Measurements from ENCODE around the gene FABP7. TPM values are rescaled to one million over a fixed set of nuclear protein-coding genes. Genes with fewer than 3 reads are reported as not detected.

Gene FABP7
- total and polyA plus RNA-seq, 8 donors = 2.8 TPM; not detected in 7

DNA sequence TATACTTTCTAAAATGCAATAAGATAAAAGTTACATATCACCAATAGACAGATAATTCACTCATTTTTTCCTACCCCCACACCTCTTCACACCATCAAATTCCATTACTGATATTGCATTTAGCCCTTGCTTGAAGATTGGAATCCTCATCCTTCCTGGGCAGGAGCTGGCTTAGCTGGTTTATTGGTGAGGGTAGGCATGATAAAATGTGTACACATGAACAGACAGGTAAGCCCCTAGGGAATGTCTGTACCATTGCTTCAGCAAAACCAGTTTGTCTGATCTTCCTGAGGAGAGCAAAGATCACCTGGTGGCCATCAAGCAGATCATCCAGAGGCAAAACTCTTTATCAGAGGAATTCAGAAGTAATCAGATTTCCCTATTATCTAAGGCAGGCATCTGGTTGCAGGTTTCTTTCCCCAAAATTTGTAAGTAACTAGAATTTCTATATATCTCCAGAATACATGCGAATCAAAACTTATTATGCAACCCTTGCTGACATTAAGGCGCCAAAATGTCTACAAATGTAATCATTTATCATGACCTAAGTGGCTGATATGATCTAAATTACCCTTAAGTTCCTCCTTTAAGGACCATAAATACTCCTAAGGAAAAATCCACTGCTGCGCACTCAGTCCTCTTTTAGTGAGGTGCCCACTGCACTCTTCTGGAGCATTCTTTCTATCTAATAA is 6.6 kb upstream of the FABP7 start:
- TF ChIP-seq POLR2A (IDR thresholded peaks at IDR 0.05) (no peak), POLR2AphosphoS5 (IDR thresholded peaks at IDR 0.05) (no peak), EP300 (IDR thresholded peaks at IDR 0.05) (no peak)
- TF ChIP-seq, protein P1, sequence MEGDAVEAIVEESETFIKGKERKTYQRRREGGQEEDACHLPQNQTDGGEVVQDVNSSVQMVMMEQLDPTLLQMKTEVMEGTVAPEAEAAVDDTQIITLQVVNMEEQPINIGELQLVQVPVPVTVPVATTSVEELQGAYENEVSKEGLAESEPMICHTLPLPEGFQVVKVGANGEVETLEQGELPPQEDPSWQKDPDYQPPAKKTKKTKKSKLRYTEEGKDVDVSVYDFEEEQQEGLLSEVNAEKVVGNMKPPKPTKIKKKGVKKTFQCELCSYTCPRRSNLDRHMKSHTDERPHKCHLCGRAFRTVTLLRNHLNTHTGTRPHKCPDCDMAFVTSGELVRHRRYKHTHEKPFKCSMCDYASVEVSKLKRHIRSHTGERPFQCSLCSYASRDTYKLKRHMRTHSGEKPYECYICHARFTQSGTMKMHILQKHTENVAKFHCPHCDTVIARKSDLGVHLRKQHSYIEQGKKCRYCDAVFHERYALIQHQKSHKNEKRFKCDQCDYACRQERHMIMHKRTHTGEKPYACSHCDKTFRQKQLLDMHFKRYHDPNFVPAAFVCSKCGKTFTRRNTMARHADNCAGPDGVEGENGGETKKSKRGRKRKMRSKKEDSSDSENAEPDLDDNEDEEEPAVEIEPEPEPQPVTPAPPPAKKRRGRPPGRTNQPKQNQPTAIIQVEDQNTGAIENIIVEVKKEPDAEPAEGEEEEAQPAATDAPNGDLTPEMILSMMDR (IDR thresholded peaks at IDR 0.05) = no peak
- no peak overlapping the region for H3K27ac ChIP-seq
- DNase-seq = no peak

GRCh38 chr6:122775975-122776374 is 3.5 kb upstream of the FABP7 start:
- Histone ChIP-seq H3K27ac (no peak overlapping the region), H3K4me3 (no peak overlapping the region), H3K9me3 (no peaks in the 10 kb centered on the region), H3K36me3 (no peaks in the 10 kb centered on the region), H3K4me1 (peaks cover 0 to 7% (median 0%) of the 10 kb centered on the region in 4 donors), H3K27me3 (peaks cover 0 to 10% (median 0%) of the 10 kb centered on the region in 3 donors)
- TF ChIP-seq, protein P1 (IDR thresholded peaks at IDR 0.05) = no peak
- TF ChIP-seq EP300 (IDR thresholded peaks at IDR 0.05) = no peak
- no peak for TF ChIP-seq POLR2A (IDR thresholded peaks at IDR 0.05)
- no peak for TF ChIP-seq POLR2AphosphoS5 (IDR thresholded peaks at IDR 0.05)
- DNase-seq = no peak
- intact Hi-C loops (cut with DNase I; ENCODE audit: low total_unique reads) = no loop called here

More for the DNA sequence above, 6.6 kb upstream of the FABP7 start:
- Histone ChIP-seq H3K36me3 (no peaks in the 10 kb centered on the region), H3K4me1 (peaks cover 0 to 10% (median 0%) of the 10 kb centered on the region in 4 donors), H3K27me3 (no peaks in the 10 kb centered on the region), H3K4me3 (no peak overlapping the region), H3K9me3 (no peaks in the 10 kb centered on the region)
- 79 to 93% (median 89%) methylated on average over 3 of the region's 3 CpGs for WGBS, 5 donors
- intact Hi-C loops (cut with DNase I; ENCODE audit: low total_unique reads) = no loop called here

GRCh38 chr6:122778302-122778701 is 1.2 kb upstream of the FABP7 start:
- Histone ChIP-seq H3K4me1 (no peaks in the 10 kb centered on the region), H3K27me3 (peaks cover 0 to 10% (median 0%) of the 10 kb centered on the region in 3 donors), H3K9me3 (no peaks in the 10 kb centered on the region), H3K4me3 (no peak overlapping the region), H3K36me3 (no peaks in the 10 kb centered on the region), H3K27ac (no peak overlapping the region)
- TF ChIP-seq, protein P1 (IDR thresholded peaks at IDR 0.05) = no peak
- no peak for TF ChIP-seq POLR2A (IDR thresholded peaks at IDR 0.05)
- TF ChIP-seq EP300 (IDR thresholded peaks at IDR 0.05) = no peak
- TF ChIP-seq POLR2AphosphoS5 (IDR thresholded peaks at IDR 0.05) = no peak
- intact Hi-C loops (cut with DNase I; ENCODE audit: low total_unique reads) = no loop called here
- no peak for DNase-seq
- WGBS, 5 donors = 90 to 95% (median 93%) methylated on average over 5 of the region's 5 CpGs

DNA sequence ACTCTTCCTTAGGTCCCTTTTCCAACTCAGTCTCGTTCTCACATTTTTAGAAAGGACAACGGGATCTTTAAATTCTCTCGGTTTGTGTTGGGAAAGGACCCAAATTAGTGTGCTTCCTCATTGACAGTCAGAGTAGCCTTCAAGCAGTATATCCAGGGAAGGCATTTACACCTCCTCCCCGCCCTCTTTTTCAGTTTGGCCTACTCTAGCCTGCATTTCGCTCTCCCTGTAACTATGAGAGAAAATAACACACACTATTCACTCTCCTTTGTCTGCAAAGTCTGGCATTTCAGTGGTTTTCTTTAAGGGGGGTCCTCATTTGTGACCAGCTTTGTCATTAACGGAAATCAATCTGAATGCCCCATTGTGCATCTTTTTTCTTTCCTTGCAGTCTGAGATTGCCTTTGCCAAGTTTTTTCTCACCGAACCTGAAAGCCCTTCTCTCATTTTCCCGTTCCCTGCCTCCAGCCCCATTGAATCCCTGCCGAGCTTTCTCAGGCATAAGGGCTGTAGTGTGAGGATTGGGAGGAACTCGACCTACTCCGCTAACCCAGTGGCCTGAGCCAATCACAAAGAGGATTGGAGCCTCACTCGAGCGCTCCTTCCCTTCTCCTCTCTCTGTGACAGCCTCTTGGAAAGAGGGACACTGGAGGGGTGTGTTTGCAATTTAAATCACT is 393 bp upstream of the FABP7 start:
- H3K4me3 ChIP-seq = no peak overlapping the region
- intact Hi-C loops (cut with DNase I; ENCODE audit: low total_unique reads) = no loop called here

More for the DNA sequence above, 393 bp upstream of the FABP7 start:
- Histone ChIP-seq H3K36me3 (no peaks in the 10 kb centered on the region), H3K27me3 (peaks cover 0 to 10% (median 0%) of the 10 kb centered on the region in 3 donors), H3K27ac (no peak overlapping the region), H3K4me1 (no peaks in the 10 kb centered on the region), H3K9me3 (no peaks in the 10 kb centered on the region)
- DNase-seq = peak in 1 of 2 donors; percentile 20
- 64 to 69% (median 67%) methylated on average over 13 of the region's 13 CpGs for WGBS, 5 donors
- TF ChIP-seq POLR2A (IDR thresholded peaks at IDR 0.05) (no peak), POLR2AphosphoS5 (IDR thresholded peaks at IDR 0.05) (no peak), EP300 (IDR thresholded peaks at IDR 0.05) (no peak)
- TF ChIP-seq, protein P1 (IDR thresholded peaks at IDR 0.05) = no peak

Data from stomach (tissue), 9 donors.